ENCODE results near the gene NISCH.

DNA sequence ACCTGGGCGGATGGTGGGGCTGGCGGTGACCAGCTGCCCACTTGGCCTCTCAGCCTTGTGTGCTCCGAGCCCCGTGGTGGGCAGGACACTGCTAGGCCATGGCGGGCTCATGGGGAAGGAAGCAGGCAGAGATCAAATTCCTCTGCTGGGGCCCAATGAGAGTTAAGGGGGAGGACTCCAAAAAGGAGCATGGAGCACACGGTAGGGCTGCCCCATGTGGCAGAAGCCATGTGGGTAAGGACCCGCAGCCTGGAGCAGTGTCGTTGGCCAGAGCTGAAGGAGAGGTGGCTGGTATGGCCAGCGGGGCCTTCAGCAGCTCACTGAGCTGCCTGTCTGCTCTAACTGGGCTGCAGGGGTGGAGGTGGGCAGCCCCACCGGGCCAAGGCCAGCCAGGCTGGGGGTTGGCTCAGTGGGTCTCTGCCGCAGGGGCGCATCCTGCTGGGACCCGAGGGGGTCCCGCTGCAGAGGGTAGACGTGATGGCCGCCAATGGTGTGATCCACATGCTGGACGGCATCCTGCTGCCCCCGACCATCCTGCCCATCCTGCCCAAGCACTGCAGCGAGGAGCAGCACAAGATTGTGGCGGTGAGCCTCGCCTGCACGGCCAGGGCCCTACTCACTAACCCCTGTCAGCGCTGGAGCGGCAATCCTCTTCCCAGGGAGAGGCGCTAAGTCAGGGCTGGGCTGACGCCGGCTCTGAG, 51.0 kb downstream of the NISCH start:
- TF ChIP-seq, protein P1, sequence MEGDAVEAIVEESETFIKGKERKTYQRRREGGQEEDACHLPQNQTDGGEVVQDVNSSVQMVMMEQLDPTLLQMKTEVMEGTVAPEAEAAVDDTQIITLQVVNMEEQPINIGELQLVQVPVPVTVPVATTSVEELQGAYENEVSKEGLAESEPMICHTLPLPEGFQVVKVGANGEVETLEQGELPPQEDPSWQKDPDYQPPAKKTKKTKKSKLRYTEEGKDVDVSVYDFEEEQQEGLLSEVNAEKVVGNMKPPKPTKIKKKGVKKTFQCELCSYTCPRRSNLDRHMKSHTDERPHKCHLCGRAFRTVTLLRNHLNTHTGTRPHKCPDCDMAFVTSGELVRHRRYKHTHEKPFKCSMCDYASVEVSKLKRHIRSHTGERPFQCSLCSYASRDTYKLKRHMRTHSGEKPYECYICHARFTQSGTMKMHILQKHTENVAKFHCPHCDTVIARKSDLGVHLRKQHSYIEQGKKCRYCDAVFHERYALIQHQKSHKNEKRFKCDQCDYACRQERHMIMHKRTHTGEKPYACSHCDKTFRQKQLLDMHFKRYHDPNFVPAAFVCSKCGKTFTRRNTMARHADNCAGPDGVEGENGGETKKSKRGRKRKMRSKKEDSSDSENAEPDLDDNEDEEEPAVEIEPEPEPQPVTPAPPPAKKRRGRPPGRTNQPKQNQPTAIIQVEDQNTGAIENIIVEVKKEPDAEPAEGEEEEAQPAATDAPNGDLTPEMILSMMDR (conservative IDR thresholded peaks at IDR 0.05; ENCODE audit: low read length): no peak
- TF ChIP-seq EZH2phosphoT487 (IDR thresholded peaks at IDR 0.05; ENCODE audit: borderline replicate concordance): no peak
